H9 (cell line): ENCODE results near the gene ANXA3. TPM values are rescaled to one million over a fixed set of nuclear protein-coding genes. Genes with fewer than 3 reads are reported as not detected.

Source experiments
- DNase-seq: peaks from one replicate; pipeline ENCODE4 v3.0.0-alpha.2; 2017
- H2AFZ ChIP-seq: one replicate; pipeline ENCODE4 v1.6.1; 2013; ENCODE audit warnings: mild to moderate bottlenecking, low read length, control low read depth, moderate library complexity
- H2AK5ac ChIP-seq: 2 replicates; pipeline ENCODE4 v1.6.1; 2013; ENCODE audit warnings: low read length, control low read depth, mixed read lengths; ENCODE audit not compliant: insufficient read length
- H2BK120ac ChIP-seq: one replicate; pipeline ENCODE4 v1.6.1; 2013; ENCODE audit warnings: low read depth, mild to moderate bottlenecking, low read length, control low read depth, inconsistent platforms; ENCODE audit not compliant: poor library complexity, severe bottlenecking
- H2BK12ac ChIP-seq: 2 replicates; pipeline ENCODE4 v1.6.1; 2013; ENCODE audit warnings: low read length, control low read depth, mixed read lengths, low read depth; ENCODE audit not compliant: insufficient read length
- H2BK15ac ChIP-seq: 2 replicates; pipeline ENCODE4 v1.6.1; 2013; ENCODE audit warnings: low read depth, low read length, control low read depth
- H2BK20ac ChIP-seq: one replicate; pipeline ENCODE4 v1.6.1; 2013; ENCODE audit warnings: low read depth, mild to moderate bottlenecking, low read length, control low read depth, inconsistent platforms; ENCODE audit not compliant: poor library complexity, severe bottlenecking
- H2BK5ac ChIP-seq: 2 replicates; pipeline ENCODE4 v1.6.1; 2013; ENCODE audit warnings: low read length, control low read depth, mixed read lengths; ENCODE audit not compliant: insufficient read length
- H3K14ac ChIP-seq: 2 replicates; pipeline ENCODE4 v1.6.1; 2013; ENCODE audit warnings: low read length, control low read depth; ENCODE audit not compliant: insufficient read depth
- H3K18ac ChIP-seq: 2 replicates; pipeline ENCODE4 v1.6.1; 2013; ENCODE audit warnings: low read depth, mild to moderate bottlenecking, mixed read lengths, low read length, control low read depth; ENCODE audit not compliant: insufficient read length
- H3K23ac ChIP-seq: 2 replicates; pipeline ENCODE4 v1.6.1; 2013; ENCODE audit warnings: low read length, control low read depth, mixed read lengths, low read depth; ENCODE audit not compliant: insufficient read length
- H3K23me2 ChIP-seq: 2 replicates; pipeline ENCODE4 v1.6.1; 2013; ENCODE audit warnings: low read depth, mild to moderate bottlenecking, mixed read lengths, low read length, control low read depth; ENCODE audit not compliant: insufficient read length, poor library complexity, severe bottlenecking
- H3K27ac ChIP-seq: 2 replicates; pipeline ENCODE4 v1.5.1; 2013; ENCODE audit warnings: low read length, control low read depth, mixed read lengths, low read depth; ENCODE audit not compliant: insufficient read length
- H3K27me3 ChIP-seq: 2 replicates; pipeline ENCODE4 v1.6.1; 2013; ENCODE audit warnings: low read length, control low read depth, inconsistent platforms; ENCODE audit not compliant: insufficient read depth
- H3K4ac ChIP-seq: 2 replicates; pipeline ENCODE4 v1.6.1; 2013; ENCODE audit warnings: low read depth, mild to moderate bottlenecking, control low read depth, inconsistent platforms, low read length, moderate library complexity
- H3K4me1 ChIP-seq: 2 replicates; pipeline ENCODE4 v1.6.1; 2013; ENCODE audit warnings: low read length, control low read depth, inconsistent platforms; ENCODE audit not compliant: insufficient read depth
- H3K4me2 ChIP-seq: 2 replicates; pipeline ENCODE4 v1.6.1; 2013; ENCODE audit warnings: low read length, control low read depth, mixed read lengths; ENCODE audit not compliant: insufficient read length, insufficient read depth
- H3K56ac ChIP-seq: 2 replicates; pipeline ENCODE4 v1.6.1; 2013; ENCODE audit warnings: low read depth, mild to moderate bottlenecking, mixed read lengths, low read length, control low read depth; ENCODE audit not compliant: insufficient read length
- H3K79me1 ChIP-seq: 2 replicates; pipeline ENCODE4 v1.6.1; 2013; ENCODE audit warnings: low read depth, mild to moderate bottlenecking, moderate library complexity, low read length, control low read depth, inconsistent platforms; ENCODE audit not compliant: insufficient read depth, poor library complexity, severe bottlenecking
- H3K79me2 ChIP-seq: 2 replicates; pipeline ENCODE4 v1.6.1; 2013; ENCODE audit warnings: low read length, control low read depth, inconsistent platforms; ENCODE audit not compliant: insufficient read depth
- H3K9ac ChIP-seq: 2 replicates; pipeline ENCODE4 v1.6.1; 2013; ENCODE audit warnings: low read length, control low read depth, mixed read lengths; ENCODE audit not compliant: insufficient read length; ENCODE audit errors: extremely low read depth
- H3K9me3 ChIP-seq: one replicate; pipeline ENCODE4 v1.6.1; 2013; ENCODE audit warnings: low read depth, low read length, inconsistent platforms; ENCODE audit not compliant: control insufficient read depth
- H3T11ph ChIP-seq: one replicate; pipeline ENCODE4 v1.6.1; 2013; ENCODE audit warnings: mild to moderate bottlenecking, low read length, control low read depth, inconsistent platforms
- H4K20me1 ChIP-seq: one replicate; pipeline ENCODE4 v1.6.1; 2013; ENCODE audit not compliant: control insufficient read depth, insufficient read length, insufficient read depth
- H4K5ac ChIP-seq: 2 replicates; pipeline ENCODE4 v1.6.1; 2013; ENCODE audit warnings: low read depth, mild to moderate bottlenecking, mixed read lengths, low read length, control low read depth; ENCODE audit not compliant: insufficient read length
- H4K8ac ChIP-seq: replicated peaks from 2 replicates; pipeline ENCODE4 v1.6.1; 2013; ENCODE audit warnings: low read length, control low read depth, mixed read lengths, low read depth; ENCODE audit not compliant: insufficient read length
- H4K91ac ChIP-seq: 2 replicates; pipeline ENCODE4 v1.6.1; 2013; ENCODE audit warnings: low read depth, mild to moderate bottlenecking, moderate library complexity, mixed read lengths, low read length, control low read depth; ENCODE audit not compliant: insufficient read length
- H3K27ac Mint-ChIP-seq, 3 experiments: 2 replicates in 2 of 3; 3 replicates in 1 of 3; pipeline ENCODE4 v1.8.0; 2020 to 2021; ENCODE audit warnings: mixed read lengths in 3 of 3, mild to moderate bottlenecking in 1 of 3, moderate library complexity in 1 of 3
- H3K27me3 Mint-ChIP-seq: 2 replicates; pipeline ENCODE4 v1.8.0; 2021; ENCODE audit warnings: low read depth, mild to moderate bottlenecking, moderate library complexity, mixed read lengths
- H3K36me3 Mint-ChIP-seq, 3 experiments: 2 replicates in 2 of 3; 3 replicates in 1 of 3; pipeline ENCODE4 v1.8.0; 2020 to 2021; ENCODE audit warnings: low read depth in 3 of 3, mixed read lengths in 3 of 3; ENCODE audit not compliant: insufficient read depth in 1 of 3
- H3K4me1 Mint-ChIP-seq, 2 experiments: 2 replicates each; pipeline ENCODE4 v1.8.0; 2020; ENCODE audit warnings: mixed read lengths in 2 of 2
- H3K4me3 Mint-ChIP-seq, 2 experiments: 2 replicates in 1 of 2; 3 replicates in 1 of 2; pipeline ENCODE4 v1.8.0; 2020 to 2021; ENCODE audit warnings: mild to moderate bottlenecking in 2 of 2, mixed read lengths in 2 of 2, moderate library complexity in 1 of 2
- H3K9me3 Mint-ChIP-seq, 2 experiments: 2 replicates in 1 of 2; 3 replicates in 1 of 2; pipeline ENCODE4 v1.8.0; 2020; ENCODE audit warnings: mild to moderate bottlenecking in 2 of 2, mixed read lengths in 2 of 2, moderate library complexity in 1 of 2
- WGBS: extraction: QIAGEN DNeasy Blood & Tissue Kit; methylation state at CpG from one replicate; pipeline ENCODE4 v1.1.7; 2013; ENCODE audit warnings: missing lambda C conversion rate, low lambda C conversion rate, mixed read lengths; ENCODE audit not compliant: insufficient read length; ENCODE audit errors: extremely low coverage; 5-methylcytosine and 5-hydroxymethylcytosine counted together
- total RNA-seq: library from RNA; stranded (reverse); gene quantifications from 2 replicates; pipeline ENCODE4 v1.2.1, GENCODE V29; 2021
- TF ChIP-seq, protein P1 (sequence below): fragments of 200-600 bp; sonication (generic); conservative IDR thresholded peaks from 3 replicates; pipeline ENCODE4 v1.8.0; 2021; ENCODE audit warnings: antibody characterized with exemption, mild to moderate bottlenecking

Gene ANXA3
- total RNA-seq, 1 experiment from 2014 or later = 20.6 TPM

DNA sequence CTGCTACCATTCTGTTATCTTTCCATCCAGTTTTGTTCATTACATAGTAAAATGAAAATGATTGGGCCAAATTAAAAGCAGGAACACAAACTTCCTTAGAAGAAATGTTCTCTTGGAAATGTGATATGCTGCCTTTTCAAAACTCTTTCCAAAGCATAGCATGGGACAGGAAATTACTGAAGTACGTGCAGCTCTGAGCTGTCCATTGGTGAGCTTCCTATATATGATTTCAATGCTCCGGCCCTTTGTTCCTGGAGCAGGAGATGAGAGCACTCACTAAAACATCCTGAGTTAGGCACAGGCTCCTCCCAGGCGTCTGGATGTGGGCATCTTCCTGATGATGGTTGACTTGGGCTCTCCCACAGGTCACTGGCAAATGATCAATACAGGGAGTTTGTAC is 33.0 kb upstream of the ANXA3 start:
- Histone ChIP-seq H3K56ac (no peak overlapping the region), H2BK20ac (no peak overlapping the region), H2BK12ac (no peak overlapping the region), H3K4me1 (no peaks in the 10 kb centered on the region), H3K23me2 (no peaks in the 10 kb centered on the region), H4K8ac (no peak overlapping the region), H3T11ph (no peak overlapping the region), H2BK15ac (no peak overlapping the region), H4K5ac (no peak overlapping the region), H3K79me1 (no peaks in the 10 kb centered on the region), H4K91ac (no peak overlapping the region), H3K4ac (no peak overlapping the region), H3K18ac (no peak overlapping the region), H3K79me2 (no peaks in the 10 kb centered on the region), H3K4me2 (no peak overlapping the region), H2AK5ac (no peak overlapping the region), H3K27ac (no peak overlapping the region), H4K20me1 (no peaks in the 10 kb centered on the region), H3K14ac (no peak overlapping the region), H3K9ac (no peak overlapping the region), H2AFZ (no peak overlapping the region), H2BK5ac (no peak overlapping the region), H3K27me3 (no peaks in the 10 kb centered on the region), H3K9me3 (no peaks in the 10 kb centered on the region), H3K23ac (no peak overlapping the region), H2BK120ac (no peak overlapping the region)
- peaks cover 12 to 30% (median 28%) of the 10 kb centered on the region in 3 experiments; a peak in 6 of 7 replicates for H3K36me3 Mint-ChIP-seq
- no peaks in the 10 kb centered on the region for H3K27me3 Mint-ChIP-seq
- TF ChIP-seq, protein P1, sequence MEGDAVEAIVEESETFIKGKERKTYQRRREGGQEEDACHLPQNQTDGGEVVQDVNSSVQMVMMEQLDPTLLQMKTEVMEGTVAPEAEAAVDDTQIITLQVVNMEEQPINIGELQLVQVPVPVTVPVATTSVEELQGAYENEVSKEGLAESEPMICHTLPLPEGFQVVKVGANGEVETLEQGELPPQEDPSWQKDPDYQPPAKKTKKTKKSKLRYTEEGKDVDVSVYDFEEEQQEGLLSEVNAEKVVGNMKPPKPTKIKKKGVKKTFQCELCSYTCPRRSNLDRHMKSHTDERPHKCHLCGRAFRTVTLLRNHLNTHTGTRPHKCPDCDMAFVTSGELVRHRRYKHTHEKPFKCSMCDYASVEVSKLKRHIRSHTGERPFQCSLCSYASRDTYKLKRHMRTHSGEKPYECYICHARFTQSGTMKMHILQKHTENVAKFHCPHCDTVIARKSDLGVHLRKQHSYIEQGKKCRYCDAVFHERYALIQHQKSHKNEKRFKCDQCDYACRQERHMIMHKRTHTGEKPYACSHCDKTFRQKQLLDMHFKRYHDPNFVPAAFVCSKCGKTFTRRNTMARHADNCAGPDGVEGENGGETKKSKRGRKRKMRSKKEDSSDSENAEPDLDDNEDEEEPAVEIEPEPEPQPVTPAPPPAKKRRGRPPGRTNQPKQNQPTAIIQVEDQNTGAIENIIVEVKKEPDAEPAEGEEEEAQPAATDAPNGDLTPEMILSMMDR = no peak
- no peak overlapping the region for H3K4me3 Mint-ChIP-seq
- no peak for DNase-seq
- WGBS = no CpG with 5 or more reads among the region's 3 CpGs
- no peaks in the 10 kb centered on the region for H3K9me3 Mint-ChIP-seq
- peaks cover 0 to 4% of the 10 kb centered on the region in 2 experiments; a peak in 3 of 4 replicates for H3K4me1 Mint-ChIP-seq
- no peak overlapping the region for H3K27ac Mint-ChIP-seq
